ENCODE results near the gene SF3B1. TPM values are rescaled to one million over a fixed set of nuclear protein-coding genes. Genes with fewer than 3 reads are reported as not detected.
"Not testable (repeated sequence)": the region's sequence is repeated elsewhere in the genome, so short reads cannot be mapped to it uniquely, and the experiment has no call there.

SF3B1 gene
- total RNA-seq, 1 donor from 2014 or later = 152 TPM

GRCh38 chr2:197386242-197386641 lies 48.6 kb downstream of the SF3B1 start:
- Histone ChIP-seq H3K4me3 (ENCODE audit: low read length in 3 of 3) (no peak overlapping the region), H3K27ac (ENCODE audit: low read depth, low read length) (no peak overlapping the region), H3K27me3 (ENCODE audit: control insufficient read depth in 3 of 3, insufficient read depth in 3 of 3, low read length in 3 of 3) (no peaks in the 10 kb centered on the region), H3K36me3 (ENCODE audit: control insufficient read depth in 3 of 3, insufficient read depth in 3 of 3, low read length in 3 of 3) (peaks cover 2 to 3% (median 2%) of the 10 kb centered on the region in 3 donors), H3K9ac (ENCODE audit: low read depth in 1 of 3, low read length in 3 of 3) (no peak overlapping the region), H3K9me3 (ENCODE audit: control insufficient read depth in 3 of 3, low read length in 3 of 3) (no peaks in the 10 kb centered on the region), H3K4me1 (ENCODE audit: control insufficient read depth in 3 of 3, insufficient read depth in 3 of 3, low read length in 3 of 3) (no peaks in the 10 kb centered on the region)

GRCh38 chr2:197383825-197384224 lies 51.0 kb downstream of the SF3B1 start:
- no peak overlapping the region for H3K27ac ChIP-seq (ENCODE audit: low read depth, low read length)
- H3K9ac ChIP-seq (ENCODE audit: low read depth in 1 of 3, low read length in 3 of 3) = no peak overlapping the region
- no peaks in the 10 kb centered on the region for H3K36me3 ChIP-seq (ENCODE audit: control insufficient read depth in 3 of 3, insufficient read depth in 3 of 3, low read length in 3 of 3)
- H3K9me3 ChIP-seq (ENCODE audit: control insufficient read depth in 3 of 3, low read length in 3 of 3) = no peaks in the 10 kb centered on the region
- H3K27me3 ChIP-seq (ENCODE audit: control insufficient read depth in 3 of 3, insufficient read depth in 3 of 3, low read length in 3 of 3) = no peaks in the 10 kb centered on the region
- H3K4me3 ChIP-seq (ENCODE audit: low read length in 3 of 3) = no peak overlapping the region
- peaks cover 0 to 1% (median under 1%) of the 10 kb centered on the region in 3 donors for H3K4me1 ChIP-seq (ENCODE audit: control insufficient read depth in 3 of 3, insufficient read depth in 3 of 3, low read length in 3 of 3)

- H3K27me3 ChIP-seq (ENCODE audit: control insufficient read depth in 3 of 3, insufficient read depth in 3 of 3, low read length in 3 of 3) = no peaks in the 10 kb centered on the region
- no peaks in the 10 kb centered on the region for H3K9me3 ChIP-seq (ENCODE audit: control insufficient read depth in 3 of 3, low read length in 3 of 3)
- H3K36me3 ChIP-seq (ENCODE audit: control insufficient read depth in 3 of 3, insufficient read depth in 3 of 3, low read length in 3 of 3) = no peaks in the 10 kb centered on the region
- no peak overlapping the region for H3K27ac ChIP-seq (ENCODE audit: low read depth, low read length)
- H3K4me1 ChIP-seq (ENCODE audit: control insufficient read depth in 3 of 3, insufficient read depth in 3 of 3, low read length in 3 of 3) = peaks cover 0 to 8% (median 6%) of the 10 kb centered on the region in 3 donors
- H3K9ac ChIP-seq (ENCODE audit: low read depth in 1 of 3, low read length in 3 of 3) = no peak overlapping the region
- no peak overlapping the region for H3K4me3 ChIP-seq (ENCODE audit: low read length in 3 of 3)
Measured at GRCh38 chr2:197381641-197382040, 53.2 kb downstream of the SF3B1 start.

GRCh38 chr2:197379918-197380309 lies 54.9 kb downstream of the SF3B1 start:
- H3K36me3 ChIP-seq (ENCODE audit: control insufficient read depth in 3 of 3, insufficient read depth in 3 of 3, low read length in 3 of 3); H3K9me3 ChIP-seq (ENCODE audit: control insufficient read depth in 3 of 3, low read length in 3 of 3); H3K9ac ChIP-seq (ENCODE audit: low read depth in 1 of 3, low read length in 3 of 3); H3K4me3 ChIP-seq (ENCODE audit: low read length in 3 of 3); H3K4me1 ChIP-seq (ENCODE audit: control insufficient read depth in 3 of 3, insufficient read depth in 3 of 3, low read length in 3 of 3); H3K27ac ChIP-seq (ENCODE audit: low read depth, low read length); H3K27me3 ChIP-seq (ENCODE audit: control insufficient read depth in 3 of 3, insufficient read depth in 3 of 3, low read length in 3 of 3): not testable (repeated sequence)

- H3K4me1 ChIP-seq (ENCODE audit: control insufficient read depth in 3 of 3, insufficient read depth in 3 of 3, low read length in 3 of 3); H3K27me3 ChIP-seq (ENCODE audit: control insufficient read depth in 3 of 3, insufficient read depth in 3 of 3, low read length in 3 of 3); H3K9me3 ChIP-seq (ENCODE audit: control insufficient read depth in 3 of 3, low read length in 3 of 3); H3K27ac ChIP-seq (ENCODE audit: low read depth, low read length); H3K36me3 ChIP-seq (ENCODE audit: control insufficient read depth in 3 of 3, insufficient read depth in 3 of 3, low read length in 3 of 3); H3K9ac ChIP-seq (ENCODE audit: low read depth in 1 of 3, low read length in 3 of 3); H3K4me3 ChIP-seq (ENCODE audit: low read length in 3 of 3): not testable (repeated sequence)
Measured at GRCh38 chr2:197379308-197379917, 55.4 kb downstream of the SF3B1 start.

GRCh38 chr2:197378494-197379307 lies 56.1 kb downstream of the SF3B1 start:
- no peaks in the 10 kb centered on the region for H3K36me3 ChIP-seq (ENCODE audit: control insufficient read depth in 3 of 3, insufficient read depth in 3 of 3, low read length in 3 of 3)
- no peak overlapping the region for H3K27ac ChIP-seq (ENCODE audit: low read depth, low read length)
- H3K27me3 ChIP-seq (ENCODE audit: control insufficient read depth in 3 of 3, insufficient read depth in 3 of 3, low read length in 3 of 3) = no peaks in the 10 kb centered on the region
- no peaks in the 10 kb centered on the region for H3K9me3 ChIP-seq (ENCODE audit: control insufficient read depth in 3 of 3, low read length in 3 of 3)
- peaks cover 0 to 8% (median 6%) of the 10 kb centered on the region in 3 donors for H3K4me1 ChIP-seq (ENCODE audit: control insufficient read depth in 3 of 3, insufficient read depth in 3 of 3, low read length in 3 of 3)
- no peak overlapping the region for H3K9ac ChIP-seq (ENCODE audit: low read depth in 1 of 3, low read length in 3 of 3)
- no peak overlapping the region for H3K4me3 ChIP-seq (ENCODE audit: low read length in 3 of 3)

- Histone ChIP-seq H3K4me3 (ENCODE audit: low read length in 3 of 3) (no peak overlapping the region), H3K9ac (ENCODE audit: low read depth in 1 of 3, low read length in 3 of 3) (peak overlapping the region in 1 of 3 donors; percentile 16), H3K27ac (ENCODE audit: low read depth, low read length) (no peak overlapping the region), H3K4me1 (ENCODE audit: control insufficient read depth in 3 of 3, insufficient read depth in 3 of 3, low read length in 3 of 3) (peaks cover 0 to 8% (median 6%) of the 10 kb centered on the region in 3 donors), H3K36me3 (ENCODE audit: control insufficient read depth in 3 of 3, insufficient read depth in 3 of 3, low read length in 3 of 3) (no peaks in the 10 kb centered on the region), H3K9me3 (ENCODE audit: control insufficient read depth in 3 of 3, low read length in 3 of 3) (no peaks in the 10 kb centered on the region), H3K27me3 (ENCODE audit: control insufficient read depth in 3 of 3, insufficient read depth in 3 of 3, low read length in 3 of 3) (no peaks in the 10 kb centered on the region)
Measured at GRCh38 chr2:197378086-197378485, 56.7 kb downstream of the SF3B1 start.

GRCh38 chr2:197377670-197378069 lies 57.2 kb downstream of the SF3B1 start:
- H3K9me3 ChIP-seq (ENCODE audit: control insufficient read depth in 3 of 3, low read length in 3 of 3) = no peaks in the 10 kb centered on the region
- peaks cover 0 to 8% (median 6%) of the 10 kb centered on the region in 3 donors for H3K4me1 ChIP-seq (ENCODE audit: control insufficient read depth in 3 of 3, insufficient read depth in 3 of 3, low read length in 3 of 3)
- H3K4me3 ChIP-seq (ENCODE audit: low read length in 3 of 3) = no peak overlapping the region
- H3K27me3 ChIP-seq (ENCODE audit: control insufficient read depth in 3 of 3, insufficient read depth in 3 of 3, low read length in 3 of 3) = no peaks in the 10 kb centered on the region
- H3K36me3 ChIP-seq (ENCODE audit: control insufficient read depth in 3 of 3, insufficient read depth in 3 of 3, low read length in 3 of 3) = no peaks in the 10 kb centered on the region
- H3K9ac ChIP-seq (ENCODE audit: low read depth in 1 of 3, low read length in 3 of 3) = peak overlapping the region in 1 of 3 donors; percentile 16
- no peak overlapping the region for H3K27ac ChIP-seq (ENCODE audit: low read depth, low read length)

GRCh38 chr2:197372592-197372991 lies 62.2 kb downstream of the SF3B1 start:
- H3K27ac ChIP-seq (ENCODE audit: low read depth, low read length) = no peak overlapping the region
- H3K27me3 ChIP-seq (ENCODE audit: control insufficient read depth in 3 of 3, insufficient read depth in 3 of 3, low read length in 3 of 3) = no peaks in the 10 kb centered on the region
- no peak overlapping the region for H3K4me3 ChIP-seq (ENCODE audit: low read length in 3 of 3)
- peaks cover 12 to 18% (median 14%) of the 10 kb centered on the region in 3 donors for H3K4me1 ChIP-seq (ENCODE audit: control insufficient read depth in 3 of 3, insufficient read depth in 3 of 3, low read length in 3 of 3)
- no peaks in the 10 kb centered on the region for H3K36me3 ChIP-seq (ENCODE audit: control insufficient read depth in 3 of 3, insufficient read depth in 3 of 3, low read length in 3 of 3)
- H3K9me3 ChIP-seq (ENCODE audit: control insufficient read depth in 3 of 3, low read length in 3 of 3) = no peaks in the 10 kb centered on the region
- H3K9ac ChIP-seq (ENCODE audit: low read depth in 1 of 3, low read length in 3 of 3) = no peak overlapping the region

- H3K9me3 ChIP-seq (ENCODE audit: control insufficient read depth in 3 of 3, low read length in 3 of 3); H3K9ac ChIP-seq (ENCODE audit: low read depth in 1 of 3, low read length in 3 of 3); H3K27ac ChIP-seq (ENCODE audit: low read depth, low read length); H3K27me3 ChIP-seq (ENCODE audit: control insufficient read depth in 3 of 3, insufficient read depth in 3 of 3, low read length in 3 of 3); H3K4me3 ChIP-seq (ENCODE audit: low read length in 3 of 3); H3K36me3 ChIP-seq (ENCODE audit: control insufficient read depth in 3 of 3, insufficient read depth in 3 of 3, low read length in 3 of 3): not testable (repeated sequence)
- peaks cover 12 to 15% (median 12%) of the 10 kb centered on the region in 3 donors for H3K4me1 ChIP-seq (ENCODE audit: control insufficient read depth in 3 of 3, insufficient read depth in 3 of 3, low read length in 3 of 3)
Measured at GRCh38 chr2:197370664-197371063, 64.2 kb downstream of the SF3B1 start.
